ENCODE data around the gene EPOP. TPM values are rescaled to one million over a fixed set of nuclear protein-coding genes. Genes with fewer than 3 reads are reported as not detected.

The EPOP gene
- polyA plus RNA-seq, 10 donors: 0.31 to 0.65 (median 0.51) TPM

DNA sequence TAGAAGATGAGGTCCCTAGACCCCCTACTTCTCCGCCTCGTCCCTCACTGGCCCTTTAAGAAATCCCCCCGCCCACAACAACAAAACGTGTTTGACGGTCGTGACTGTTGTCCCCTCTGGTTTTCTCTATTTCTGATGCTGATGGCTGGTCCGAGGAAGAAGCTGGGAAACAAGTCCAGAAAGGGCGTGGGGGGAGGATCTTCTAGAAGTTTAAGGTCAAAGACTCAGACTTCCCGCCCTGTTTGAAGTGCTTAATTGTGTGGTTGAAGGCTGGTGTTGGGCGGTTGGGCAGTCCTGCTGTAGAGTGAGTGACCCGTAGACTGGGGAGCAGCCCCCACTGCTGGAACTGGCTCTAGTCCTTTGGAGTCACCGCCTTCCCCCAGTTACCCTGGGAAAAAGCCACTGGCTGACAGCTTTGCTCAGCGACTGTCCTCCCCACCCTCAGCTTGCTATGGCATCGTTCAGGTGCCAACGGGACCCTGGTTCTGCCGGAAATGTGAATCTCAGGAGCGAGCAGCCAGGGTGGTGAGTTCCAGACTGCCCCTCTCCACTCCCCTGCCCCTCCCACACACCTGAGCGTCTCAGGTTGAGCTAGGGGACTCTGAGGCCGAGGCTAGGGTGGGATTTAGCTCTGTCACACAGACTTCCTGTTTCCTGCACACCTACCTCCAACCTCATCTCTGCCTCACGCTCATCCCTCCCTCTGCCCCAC is 31.9 kb upstream of the EPOP start:
- DNase-seq: peak in 1 of 3 donors; percentile 61

DNA sequence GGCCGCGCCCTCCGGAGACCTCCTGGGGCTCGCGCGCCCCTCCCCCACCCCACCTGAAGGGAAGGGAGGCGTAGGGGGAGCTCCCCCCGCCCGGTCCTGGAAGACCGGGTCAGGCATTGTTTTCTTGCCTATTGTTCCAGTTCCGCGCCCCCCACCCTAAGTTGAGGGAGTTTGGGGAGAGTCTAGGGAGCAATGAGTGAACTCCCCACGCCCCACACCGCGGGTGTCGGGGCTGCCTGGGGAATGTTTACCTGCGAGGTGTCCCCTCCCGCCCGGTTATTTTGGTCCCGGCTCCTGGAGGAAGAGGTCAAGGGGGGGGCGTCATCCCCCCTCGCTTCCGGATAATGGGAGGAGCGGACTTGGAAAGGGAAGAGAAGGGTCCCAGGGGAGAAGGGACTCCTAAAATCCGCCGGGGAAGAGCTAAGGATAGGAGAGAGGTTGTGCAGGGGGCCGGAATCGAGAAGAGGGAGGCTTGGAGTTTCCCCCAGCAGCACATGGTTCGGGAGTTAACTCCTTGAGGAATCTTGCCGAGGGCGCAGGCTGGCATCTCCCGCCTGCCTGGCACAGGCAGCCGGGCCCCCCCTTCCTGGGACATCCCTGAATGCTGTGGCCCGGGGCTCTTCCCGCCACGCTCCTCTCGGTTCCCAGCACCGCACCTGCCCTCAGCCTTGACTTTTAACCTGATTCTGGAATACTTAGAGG is 31.2 kb upstream of the EPOP start:
- peak in 2 of 3 donors; percentile 59 to 74 for DNase-seq

DNA sequence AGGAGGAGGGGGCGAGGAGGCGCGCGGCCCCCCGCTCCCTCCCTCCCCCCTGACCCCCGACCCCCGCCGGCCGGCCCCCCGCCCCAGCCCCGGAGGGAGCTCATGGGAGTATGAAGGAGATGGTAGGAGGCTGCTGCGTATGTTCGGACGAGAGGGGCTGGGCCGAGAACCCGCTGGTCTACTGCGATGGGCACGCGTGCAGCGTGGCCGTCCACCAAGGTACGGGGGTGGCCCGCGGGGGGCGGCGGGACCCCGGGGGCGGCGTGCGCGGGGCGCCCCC is 30.7 kb upstream of the EPOP start:
- no peak for DNase-seq

DNA sequence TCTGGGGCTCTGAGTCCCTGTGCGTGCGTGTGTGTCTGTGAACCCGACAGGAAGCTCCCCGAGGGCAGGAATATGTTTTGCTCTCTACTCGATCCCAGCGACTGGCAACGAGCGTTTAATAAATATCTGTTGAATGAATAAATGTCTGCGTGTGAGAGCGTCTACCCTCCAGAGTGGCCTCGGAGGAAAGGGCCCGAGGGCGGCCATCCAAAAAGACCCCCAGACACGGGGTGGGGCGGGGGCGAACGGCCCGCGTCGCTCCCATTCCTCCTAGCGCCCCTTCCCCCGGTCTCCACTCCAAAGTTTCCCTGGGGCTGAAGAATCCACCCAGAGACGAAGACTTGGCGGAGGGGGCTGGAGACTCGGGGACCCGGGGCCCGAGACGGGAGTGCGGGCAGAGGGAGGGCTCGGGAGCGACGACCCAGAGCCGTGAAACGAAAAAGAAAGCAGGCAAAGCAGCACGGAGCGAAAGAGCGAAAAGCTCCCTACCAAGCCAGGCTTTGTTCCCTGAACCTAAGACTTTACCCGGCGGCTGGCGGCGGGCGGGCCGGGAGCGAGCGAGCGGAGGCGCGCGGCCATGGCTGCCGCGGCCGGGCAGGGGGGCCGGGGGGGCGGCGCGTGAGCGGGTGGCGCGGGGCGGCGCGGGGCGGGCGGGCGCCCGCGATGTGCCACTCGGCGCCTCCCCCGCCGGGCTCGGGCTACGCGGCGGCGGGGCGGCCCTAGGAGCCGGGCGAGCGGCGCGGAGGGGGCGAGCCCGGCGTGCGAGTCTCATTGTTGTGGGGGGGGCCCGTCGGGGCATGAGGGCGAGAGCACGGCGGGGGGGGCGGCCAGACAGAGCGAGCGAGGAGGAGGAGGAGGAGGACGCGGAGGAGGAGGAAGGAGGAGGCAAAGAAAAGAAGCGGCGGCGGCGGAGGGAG is 30.1 kb upstream of the EPOP start, which contains the start of gene MLLT6:
Gene MLLT6, plus strand, starts transcription at position 668 of the 917 bp plus-strand sequence. CDS start 360 bp downstream, outside the sequence.
- peak; percentile 80 to 92 (median 82) for DNase-seq

DNA sequence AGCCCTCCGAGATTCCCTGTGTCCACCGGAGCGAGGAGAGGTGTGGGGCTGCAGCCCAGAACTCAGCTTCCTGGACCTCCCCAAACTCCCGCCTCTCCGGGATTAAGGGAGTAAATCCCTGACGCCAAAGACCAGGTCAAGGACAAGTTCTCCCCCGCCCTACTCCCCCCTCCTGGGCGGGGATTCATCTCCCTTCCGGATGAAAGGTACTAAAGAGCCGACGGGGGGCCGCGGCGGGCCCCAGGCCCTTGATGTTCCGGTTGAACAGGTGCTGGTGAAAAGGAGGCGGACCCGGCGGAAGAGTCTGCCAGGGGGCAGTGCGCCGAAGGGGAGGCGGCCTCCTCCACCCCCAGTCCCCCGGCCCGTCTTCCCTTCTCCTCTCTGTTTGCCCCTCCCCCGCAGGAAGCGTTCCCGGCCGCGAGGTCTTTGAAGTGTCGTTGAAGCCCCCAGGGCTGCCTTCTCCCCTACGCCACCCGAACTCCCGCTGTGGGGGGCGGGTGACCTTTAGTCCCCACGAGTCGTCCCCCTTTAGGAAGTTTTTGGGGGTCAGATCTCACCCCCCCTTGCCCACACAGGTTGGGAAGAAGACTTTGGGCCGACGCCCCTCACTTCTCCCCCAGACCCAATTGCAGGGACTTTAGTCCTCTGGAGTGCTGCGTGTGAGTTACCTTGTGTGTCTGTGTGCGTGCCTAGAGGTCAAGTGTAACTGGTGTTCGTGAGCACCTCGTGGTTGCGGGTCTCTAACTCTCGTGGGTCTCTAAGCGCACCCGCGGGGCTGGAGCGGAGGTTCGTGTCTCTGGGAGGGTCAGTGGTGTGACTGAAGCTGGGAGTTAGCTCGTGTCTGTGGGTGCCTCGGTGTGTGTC is 29.2 kb upstream of the EPOP start:
- DNase-seq: peak; percentile 52 to 76 (median 67)

DNA sequence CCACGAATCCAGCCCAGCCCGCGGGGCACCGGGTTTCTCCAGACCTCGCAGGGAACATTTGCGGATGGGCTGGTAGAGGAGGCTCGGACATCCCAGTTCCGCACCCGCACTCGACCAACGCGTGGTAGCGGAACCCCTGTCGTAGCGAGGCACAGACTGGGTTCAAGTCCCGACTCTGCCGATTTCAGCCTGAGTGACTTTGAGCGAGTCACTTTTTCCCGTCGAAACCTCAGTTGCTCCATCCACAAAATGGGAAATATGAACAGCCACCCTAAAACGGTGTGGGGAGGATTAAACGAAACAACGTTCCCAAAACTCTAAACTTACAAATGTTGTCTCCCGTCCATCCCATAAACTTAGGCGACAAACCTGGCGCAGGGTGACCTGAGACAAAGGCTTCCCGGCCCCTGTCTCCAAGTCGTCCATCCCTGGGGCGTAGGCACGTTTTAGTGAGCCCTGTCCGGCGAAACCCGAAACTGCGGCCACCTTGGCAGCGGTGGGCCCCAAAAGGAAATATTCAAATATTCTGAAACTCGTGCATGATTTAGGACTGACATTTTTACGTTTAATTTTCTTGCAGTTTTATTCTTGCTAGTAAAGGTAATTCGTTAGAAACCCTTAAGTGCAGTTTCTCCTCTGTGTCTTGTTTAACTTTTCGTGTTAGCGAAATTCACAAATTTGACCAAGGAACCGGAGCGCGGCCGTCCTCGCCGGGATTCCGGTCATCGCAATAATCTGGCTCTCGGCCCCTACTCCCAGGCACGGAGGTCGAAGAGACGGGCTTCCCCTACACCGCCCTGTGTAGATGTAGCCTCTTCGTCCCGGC is 28.4 kb upstream of the EPOP start:
- DNase-seq: peak in 1 of 3 donors; percentile 41

DNA sequence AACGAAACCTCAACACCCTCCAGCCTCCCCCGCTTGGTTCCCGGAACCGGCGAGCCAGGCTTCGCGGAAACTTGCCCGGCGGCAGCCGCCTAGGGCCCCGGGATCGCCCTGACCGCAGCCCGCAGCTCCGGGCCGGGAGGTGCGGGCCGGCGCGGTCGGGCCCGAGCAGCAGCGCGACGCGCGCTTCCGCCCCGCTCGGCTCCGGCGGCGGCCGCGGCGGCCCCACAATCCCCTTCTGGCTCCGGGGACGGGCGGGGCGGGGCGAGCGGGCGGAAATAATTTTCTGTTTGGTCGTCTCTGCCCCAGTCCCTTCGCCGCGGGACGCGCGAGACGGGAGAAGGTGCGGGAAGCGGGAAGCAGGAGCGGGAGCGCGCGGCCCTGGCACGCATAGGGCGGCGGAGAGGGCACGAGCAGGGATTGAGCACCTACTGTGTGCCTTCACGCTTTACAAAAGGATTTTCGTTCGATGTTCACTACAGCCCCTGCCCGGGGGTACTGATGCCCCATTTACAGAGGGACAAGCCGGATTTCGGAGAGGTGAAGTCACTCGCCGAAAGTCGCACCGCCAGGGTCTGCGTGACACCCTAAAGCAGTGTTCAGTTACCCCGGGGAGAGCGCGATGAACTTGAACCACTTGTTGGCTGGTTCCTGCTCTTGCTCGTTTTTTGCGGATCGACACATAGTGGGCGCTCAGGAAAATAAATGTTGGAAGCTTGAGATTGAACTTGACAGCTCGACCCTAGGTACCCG is 27.6 kb upstream of the EPOP start:
- peak; percentile 89 to 96 (median 91) for DNase-seq

DNA sequence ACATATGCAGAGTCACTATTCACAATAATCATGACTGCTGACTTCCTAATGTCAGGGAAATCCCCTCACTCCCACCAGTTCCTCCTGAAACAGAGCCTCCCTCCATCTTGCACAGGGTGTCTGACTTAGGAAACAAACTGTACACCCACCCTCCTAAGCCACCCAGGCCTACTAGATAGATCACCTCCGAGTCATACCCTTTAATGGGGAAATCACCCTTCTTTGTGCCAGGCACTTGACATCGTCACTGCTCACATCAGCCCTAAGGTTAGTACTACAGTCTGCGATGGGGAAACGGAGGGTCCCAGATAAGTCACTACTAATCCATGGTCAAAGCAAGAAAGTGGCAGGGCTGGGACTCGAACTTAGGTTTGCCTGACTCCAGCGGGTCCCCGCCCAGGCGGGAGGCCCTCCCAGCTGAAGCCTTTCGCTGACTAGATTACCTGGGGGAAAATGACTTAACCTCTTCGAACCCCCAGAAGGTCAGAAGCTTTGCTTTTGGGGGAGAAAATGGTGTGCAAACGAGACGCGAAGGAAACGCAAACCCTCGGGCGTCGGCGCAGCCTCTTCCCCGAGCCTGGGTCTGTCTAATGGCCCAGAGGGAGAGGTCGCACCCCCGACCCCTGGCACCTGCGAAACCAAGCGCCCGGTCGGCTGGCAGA is 26.9 kb upstream of the EPOP start:
- no peak for DNase-seq

DNA sequence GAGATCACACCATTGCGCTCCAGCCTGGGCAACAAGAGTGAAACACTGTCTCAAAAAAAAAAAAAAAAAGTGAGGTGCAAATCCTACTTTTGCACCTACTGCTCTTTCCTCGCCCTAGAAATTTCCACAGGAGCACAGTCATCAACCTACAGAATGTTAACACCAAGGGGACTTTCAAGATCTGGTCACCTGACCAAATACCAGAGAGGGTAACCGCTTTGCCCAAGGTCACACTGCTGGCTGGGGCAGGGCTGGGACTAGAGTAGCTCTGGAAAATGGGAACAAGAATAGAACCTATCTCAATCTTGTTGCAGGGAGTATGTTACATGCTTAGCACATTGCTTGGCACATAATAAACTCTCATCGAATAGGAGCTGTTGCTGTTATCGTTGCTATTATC is 24.0 kb upstream of the EPOP start:
- DNase-seq: no peak

DNA sequence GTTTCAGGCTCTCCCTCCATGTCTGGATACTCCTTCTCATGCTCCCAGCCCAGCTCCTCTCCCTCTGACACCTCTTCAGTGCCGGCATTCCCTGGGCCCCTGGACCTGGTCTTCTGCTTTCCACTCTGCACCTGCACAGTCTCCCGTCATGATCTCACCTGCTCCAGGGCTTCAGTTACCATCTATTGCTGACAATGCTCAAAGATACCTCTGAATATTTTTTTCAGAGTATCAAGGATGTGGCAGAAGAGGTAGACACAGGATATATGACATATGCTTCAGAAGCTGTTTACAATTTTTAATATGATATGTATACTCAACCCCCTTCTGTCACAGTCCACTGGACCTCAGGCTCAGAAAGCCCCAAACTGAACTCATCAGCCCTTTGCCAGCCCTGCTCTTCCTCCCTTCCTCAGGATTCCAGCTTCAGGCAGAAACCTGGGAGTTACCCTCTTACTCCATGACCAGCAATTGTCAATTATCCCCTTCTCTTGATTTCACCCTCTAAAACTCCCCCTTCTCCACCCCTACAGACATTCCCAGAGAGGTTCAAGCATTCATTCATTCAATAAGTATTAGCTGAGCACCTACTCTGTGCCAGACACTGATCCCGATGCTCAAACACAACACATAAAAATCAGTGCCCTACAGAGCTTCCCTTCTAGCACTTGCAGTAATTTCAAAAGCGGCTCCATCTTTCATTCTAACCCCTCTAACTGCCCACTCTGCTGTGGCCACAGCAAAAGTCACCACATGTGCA is 22.5 kb upstream of the EPOP start:
- no peak for DNase-seq

DNA sequence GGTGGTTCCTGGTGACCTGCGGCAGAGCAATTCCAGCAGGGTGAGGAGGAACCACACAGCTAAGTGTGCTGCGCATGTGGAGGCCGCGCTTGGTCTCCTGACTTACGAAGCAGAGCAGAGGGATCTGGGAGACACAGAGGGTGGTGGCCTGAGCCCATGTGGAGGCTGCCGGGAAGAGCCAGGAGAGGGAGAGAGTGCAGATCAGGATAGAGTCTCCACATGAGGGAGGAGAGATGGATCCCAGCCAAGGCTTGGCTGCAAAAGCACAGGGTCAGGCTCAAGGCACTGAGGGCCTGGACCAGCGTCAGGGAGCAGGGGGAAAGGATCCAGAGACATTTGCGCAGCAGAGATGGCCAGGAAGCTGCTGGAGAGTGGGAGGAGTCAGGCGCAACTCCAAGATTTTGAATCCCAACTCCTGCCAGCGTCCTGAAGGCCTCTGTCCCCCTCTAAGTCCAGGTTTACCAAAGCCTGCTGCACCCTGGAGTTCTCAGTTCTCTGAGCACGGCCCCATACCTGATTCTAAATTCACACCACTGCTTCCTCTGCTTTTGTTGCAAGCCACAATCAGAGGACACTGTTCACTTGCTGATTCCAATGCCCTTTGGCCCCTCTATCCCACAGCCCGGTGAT is 19.1 kb upstream of the EPOP start:
- DNase-seq: peak; percentile 74 to 96 (median 94)

DNA sequence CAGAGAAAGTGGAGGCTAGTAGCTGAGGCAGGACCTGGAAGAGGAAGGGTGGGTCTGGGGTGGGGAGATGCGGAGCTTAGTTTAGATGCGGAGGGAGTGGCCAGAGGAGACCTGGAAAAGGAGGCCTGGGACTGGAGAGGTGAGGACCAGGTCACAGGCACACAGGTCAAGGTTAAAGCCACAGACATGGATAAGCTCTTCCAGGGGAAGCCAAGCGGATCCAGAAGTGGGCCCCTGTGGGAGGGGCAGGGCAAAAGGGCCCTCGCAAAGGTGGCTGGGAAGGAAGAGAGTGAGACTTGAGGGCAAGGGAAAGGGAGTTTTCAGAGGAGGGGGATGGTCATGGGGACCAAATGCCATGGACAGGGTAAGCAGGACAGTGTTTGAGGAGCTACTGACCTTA is 16.4 kb upstream of the EPOP start:
- no peak for DNase-seq

DNA sequence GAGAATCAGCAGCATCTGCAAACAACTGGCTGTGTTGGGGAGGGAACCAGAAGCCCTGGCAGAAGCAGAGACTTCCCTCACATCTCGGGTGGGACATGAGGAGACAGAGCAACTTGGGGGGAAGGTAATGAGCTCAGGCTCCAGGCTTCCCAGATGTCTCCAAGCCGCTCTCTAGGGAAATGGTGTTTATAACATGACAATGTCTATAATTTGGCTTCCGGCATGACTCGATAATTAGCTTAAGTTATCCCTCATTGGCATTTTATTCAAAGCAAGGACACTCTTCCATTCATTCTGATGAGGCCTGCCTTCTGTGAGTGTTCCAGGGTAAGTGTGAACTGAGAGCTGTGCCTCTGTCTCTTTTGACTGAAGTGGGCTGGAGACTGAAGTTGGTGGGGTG is 15.6 kb upstream of the EPOP start:
- DNase-seq: no peak

DNA sequence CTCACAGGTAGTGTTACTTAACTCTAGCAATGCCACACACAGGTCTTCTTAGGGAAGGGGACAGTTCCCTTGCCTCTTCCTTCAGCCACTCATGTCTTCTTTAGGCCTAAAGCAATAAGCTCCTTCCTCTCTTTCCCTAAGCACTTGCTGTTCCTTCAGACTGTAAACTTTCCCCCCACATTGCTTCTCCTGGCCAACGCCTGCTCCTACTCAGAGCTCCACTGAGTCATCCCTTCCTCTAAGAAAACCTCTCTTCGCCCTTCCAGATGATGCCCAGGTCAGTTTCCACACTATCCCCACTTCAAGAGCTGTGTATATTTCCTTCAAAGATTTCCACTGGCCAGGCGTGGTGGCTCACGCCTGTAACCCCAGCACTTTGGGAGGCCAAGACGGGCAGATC is 12.5 kb upstream of the EPOP start:
- no peak for DNase-seq

DNA sequence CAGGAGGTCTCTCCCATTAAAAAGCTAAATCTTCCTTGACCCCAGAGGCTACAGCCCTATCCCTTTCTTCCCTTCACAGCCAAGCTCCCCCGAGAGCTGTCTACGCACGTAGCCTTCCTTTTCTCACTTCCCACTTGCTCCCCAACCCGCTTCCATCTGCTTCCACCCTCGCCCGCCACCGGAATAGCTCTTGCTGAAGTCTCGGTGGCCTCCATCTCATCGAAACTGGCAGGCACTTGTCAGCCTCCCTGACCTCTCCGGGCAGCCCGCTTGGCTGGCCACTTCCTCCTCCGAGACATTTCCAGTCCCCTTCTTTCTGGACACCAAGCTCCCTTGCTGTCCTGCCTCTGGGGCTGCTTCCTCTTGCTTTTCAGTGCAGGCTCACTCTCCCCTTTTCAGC is 10.7 kb upstream of the EPOP start:
- DNase-seq: peak in 1 of 3 donors; percentile 52

DNA sequence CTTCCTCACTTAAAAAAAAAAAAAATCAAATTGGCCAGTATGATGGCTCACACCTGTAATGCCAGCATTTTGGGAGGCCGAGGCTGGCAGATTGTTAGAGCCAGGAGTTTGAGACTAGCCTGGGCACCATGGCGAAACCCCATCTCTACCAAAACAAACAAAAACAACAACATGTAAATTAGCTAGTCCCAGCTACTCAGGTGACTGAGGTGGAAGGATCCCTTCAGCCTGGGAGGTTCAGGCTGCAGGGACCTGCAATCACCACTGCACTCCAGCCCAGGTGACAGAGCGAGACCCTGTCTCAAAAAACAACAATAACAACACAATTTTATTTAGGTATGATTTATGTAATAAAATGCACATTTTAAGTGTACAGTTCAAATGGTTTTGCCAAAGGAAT is 6.3 kb upstream of the EPOP start:
- no peak for DNase-seq

DNA sequence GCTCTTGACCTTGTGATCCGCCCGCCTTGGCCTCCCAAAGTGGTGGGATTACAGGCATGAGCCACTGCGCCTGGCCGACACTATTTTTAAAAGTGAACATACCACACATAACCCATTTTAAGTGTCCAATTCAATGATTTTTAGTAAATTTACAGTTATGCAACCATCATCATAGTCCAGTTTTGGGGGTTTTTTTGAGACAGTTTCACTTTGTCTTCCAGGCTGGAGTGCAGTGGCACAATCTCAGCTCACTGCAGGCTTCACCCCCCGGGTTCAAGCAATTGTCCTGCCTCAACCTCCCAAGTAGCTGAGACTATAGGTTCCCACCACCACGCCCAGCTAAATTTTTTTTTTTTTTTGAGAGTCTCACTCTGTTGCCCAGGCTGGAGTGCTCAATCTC is 3.1 kb upstream of the EPOP start:
- no peak for DNase-seq
